GM12801 (cell line): ENCODE data around the gene BLCAP.

Experiments
- CTCF ChIP-seq: IDR thresholded peaks from one replicate; pipeline ENCODE4 v1.5.1; 2011; ENCODE audit warnings: control low read depth; ENCODE audit not compliant: insufficient read length; ENCODE audit errors: extremely low read depth

Gene BLCAP

GRCh38 chr20:37519508-37520418 lies 7.9 kb downstream of the BLCAP start:
- TF ChIP-seq CTCF, result no peak

GRCh38 chr20:37518606-37519507 lies 8.8 kb downstream of the BLCAP start:
- no peak for TF ChIP-seq CTCF

GRCh38 chr20:37518059-37518458 lies 9.6 kb downstream of the BLCAP start:
- TF ChIP-seq CTCF, result no peak

GRCh38 chr20:37516811-37517750 lies 10.6 kb downstream of the BLCAP start:
- TF ChIP-seq CTCF, result no peak

- no peak for TF ChIP-seq CTCF
Measured at GRCh38 chr20:37515876-37516275, 11.8 kb downstream of the BLCAP start.

GRCh38 chr20:37513779-37514359 lies 13.8 kb downstream of the BLCAP start:
- TF ChIP-seq CTCF, result no peak
